Parathyroid adenoma (tissue), 2 donors: ENCODE measurements around the gene DESI2.

ENCODE experiments used
- H2AFZ ChIP-seq: fragments of 300-600 bp; sonication (generic); one replicate; pipeline ENCODE4 v1.7.0; 2017; ENCODE audit warnings: antibody characterized with exemption, mild to moderate bottlenecking
- H3K27ac ChIP-seq: fragments of 300-600 bp; sonication (generic); one replicate; pipeline ENCODE4 v1.7.0; 2017
- H3K27me3 ChIP-seq: fragments of 300-600 bp; sonication (generic); one replicate; pipeline ENCODE4 v1.7.0; 2017; ENCODE audit warnings: low read length; ENCODE audit not compliant: control insufficient read depth, insufficient read depth
- H3K36me3 ChIP-seq: fragments of 300-600 bp; sonication (generic); one replicate; pipeline ENCODE4 v1.7.0; 2017; ENCODE audit warnings: low read length; ENCODE audit not compliant: control insufficient read depth, insufficient read depth
- H3K4me1 ChIP-seq: fragments of 300-600 bp; sonication (generic); one replicate; pipeline ENCODE4 v1.7.0; 2017; ENCODE audit warnings: control low read depth
- H3K4me2 ChIP-seq: fragments of 300-600 bp; sonication (generic); one replicate; pipeline ENCODE4 v1.7.0; 2017; ENCODE audit warnings: low read length
- H3K4me3 ChIP-seq: fragments of 300-600 bp; sonication (generic); one replicate; pipeline ENCODE4 v1.7.0; 2017; ENCODE audit warnings: low read depth, low read length
- H3K79me2 ChIP-seq: fragments of 300-600 bp; sonication (generic); one replicate; pipeline ENCODE4 v1.7.0; 2017; ENCODE audit warnings: control low read depth
- H3K9ac ChIP-seq: fragments of 300-600 bp; sonication (generic); one replicate; pipeline ENCODE4 v1.7.0; 2017; ENCODE audit warnings: mild to moderate bottlenecking
- H3K9me3 ChIP-seq: fragments of 300-600 bp; sonication (generic); one replicate; pipeline ENCODE4 v1.7.0; 2017; ENCODE audit warnings: low read length; ENCODE audit not compliant: control insufficient read depth
- TF ChIP-seq, protein P1 (sequence below): fragments of 300-600 bp; sonication (generic); IDR thresholded peaks from one replicate; pipeline ENCODE4 v1.7.0; 2017; ENCODE audit warnings: antibody characterized with exemption, mild to moderate bottlenecking
- donor health status: primary hyperparathyroidism.

Gene DESI2

DNA sequence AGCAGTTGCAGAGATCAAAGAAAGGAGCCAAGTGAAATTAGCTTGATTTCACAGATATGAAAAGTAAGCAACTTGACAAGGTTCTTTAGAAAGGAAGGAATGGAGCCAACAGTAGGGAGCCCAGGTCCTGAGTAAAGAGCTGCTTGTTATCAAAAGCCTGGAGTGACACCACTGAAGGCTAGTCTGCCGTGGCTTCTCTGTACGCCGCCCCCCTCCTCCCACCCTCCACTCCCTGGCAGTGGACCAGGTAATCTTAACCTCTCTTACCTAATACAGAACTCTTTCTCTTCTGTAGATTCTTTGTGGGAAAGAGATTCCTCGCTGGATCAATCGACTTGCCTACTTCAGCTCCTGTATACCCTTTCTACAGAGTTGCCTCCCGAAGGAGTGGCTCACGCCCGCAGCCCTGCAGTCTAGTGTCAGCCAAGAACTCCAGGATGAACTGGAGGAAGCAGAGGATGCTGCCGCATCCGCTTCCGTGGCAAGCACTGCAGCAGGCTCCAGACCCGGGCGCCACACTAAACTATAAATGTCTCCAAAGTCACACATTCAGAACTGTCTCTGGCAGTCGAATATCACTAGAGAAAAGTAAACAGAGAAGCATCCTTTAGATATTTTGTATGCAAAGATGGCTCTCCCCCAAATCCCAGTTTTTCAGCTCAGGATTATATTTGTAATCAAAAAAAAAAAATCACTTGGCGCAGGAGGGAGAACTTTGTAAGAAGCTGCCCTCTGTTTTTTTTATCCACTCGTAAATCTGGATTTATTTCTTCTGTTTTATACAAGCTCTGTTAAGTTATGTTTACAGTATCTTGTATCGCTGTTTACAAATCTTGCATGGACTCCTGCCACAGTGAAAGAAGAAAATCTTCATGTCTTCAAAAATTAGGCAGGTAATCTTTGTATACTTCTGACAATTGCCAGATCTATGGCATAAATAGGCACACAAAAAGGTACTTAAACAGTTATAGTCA lies 52.6 kb downstream of the DESI2 start:
- Histone ChIP-seq H3K36me3 (no peaks in the 10 kb centered on the region), H3K4me1 (no peaks in the 10 kb centered on the region), H3K9me3 (no peaks in the 10 kb centered on the region), H3K79me2 (no peaks in the 10 kb centered on the region), H3K9ac (no peak overlapping the region), H3K4me3 (no peak overlapping the region), H3K27ac (no peak overlapping the region), H3K27me3 (no peaks in the 10 kb centered on the region), H2AFZ (no peak overlapping the region), H3K4me2 (no peak overlapping the region)
- TF ChIP-seq, protein P1, sequence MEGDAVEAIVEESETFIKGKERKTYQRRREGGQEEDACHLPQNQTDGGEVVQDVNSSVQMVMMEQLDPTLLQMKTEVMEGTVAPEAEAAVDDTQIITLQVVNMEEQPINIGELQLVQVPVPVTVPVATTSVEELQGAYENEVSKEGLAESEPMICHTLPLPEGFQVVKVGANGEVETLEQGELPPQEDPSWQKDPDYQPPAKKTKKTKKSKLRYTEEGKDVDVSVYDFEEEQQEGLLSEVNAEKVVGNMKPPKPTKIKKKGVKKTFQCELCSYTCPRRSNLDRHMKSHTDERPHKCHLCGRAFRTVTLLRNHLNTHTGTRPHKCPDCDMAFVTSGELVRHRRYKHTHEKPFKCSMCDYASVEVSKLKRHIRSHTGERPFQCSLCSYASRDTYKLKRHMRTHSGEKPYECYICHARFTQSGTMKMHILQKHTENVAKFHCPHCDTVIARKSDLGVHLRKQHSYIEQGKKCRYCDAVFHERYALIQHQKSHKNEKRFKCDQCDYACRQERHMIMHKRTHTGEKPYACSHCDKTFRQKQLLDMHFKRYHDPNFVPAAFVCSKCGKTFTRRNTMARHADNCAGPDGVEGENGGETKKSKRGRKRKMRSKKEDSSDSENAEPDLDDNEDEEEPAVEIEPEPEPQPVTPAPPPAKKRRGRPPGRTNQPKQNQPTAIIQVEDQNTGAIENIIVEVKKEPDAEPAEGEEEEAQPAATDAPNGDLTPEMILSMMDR = no peak

DNA sequence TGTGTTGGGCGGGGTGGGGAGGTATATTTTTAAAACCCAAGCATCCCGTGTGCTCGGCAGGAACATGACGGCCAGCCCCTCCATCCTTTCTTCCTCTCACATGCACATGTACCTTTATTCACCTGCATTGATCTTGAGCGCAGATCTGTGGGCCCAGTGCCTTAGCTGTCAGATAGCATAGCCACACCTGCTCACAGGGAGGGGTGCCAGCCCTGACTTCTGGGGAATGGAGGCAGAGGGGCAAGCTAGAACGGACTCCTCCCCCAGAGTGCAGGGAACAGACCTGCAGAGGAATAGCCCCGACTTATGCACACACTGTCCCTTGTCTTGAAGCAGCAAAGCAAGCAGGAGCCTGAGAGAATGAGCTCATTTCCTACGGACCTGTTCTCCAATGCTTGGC lies 56.1 kb downstream of the DESI2 start:
- Histone ChIP-seq H3K9me3 (no peaks in the 10 kb centered on the region), H3K4me1 (no peaks in the 10 kb centered on the region)

DNA sequence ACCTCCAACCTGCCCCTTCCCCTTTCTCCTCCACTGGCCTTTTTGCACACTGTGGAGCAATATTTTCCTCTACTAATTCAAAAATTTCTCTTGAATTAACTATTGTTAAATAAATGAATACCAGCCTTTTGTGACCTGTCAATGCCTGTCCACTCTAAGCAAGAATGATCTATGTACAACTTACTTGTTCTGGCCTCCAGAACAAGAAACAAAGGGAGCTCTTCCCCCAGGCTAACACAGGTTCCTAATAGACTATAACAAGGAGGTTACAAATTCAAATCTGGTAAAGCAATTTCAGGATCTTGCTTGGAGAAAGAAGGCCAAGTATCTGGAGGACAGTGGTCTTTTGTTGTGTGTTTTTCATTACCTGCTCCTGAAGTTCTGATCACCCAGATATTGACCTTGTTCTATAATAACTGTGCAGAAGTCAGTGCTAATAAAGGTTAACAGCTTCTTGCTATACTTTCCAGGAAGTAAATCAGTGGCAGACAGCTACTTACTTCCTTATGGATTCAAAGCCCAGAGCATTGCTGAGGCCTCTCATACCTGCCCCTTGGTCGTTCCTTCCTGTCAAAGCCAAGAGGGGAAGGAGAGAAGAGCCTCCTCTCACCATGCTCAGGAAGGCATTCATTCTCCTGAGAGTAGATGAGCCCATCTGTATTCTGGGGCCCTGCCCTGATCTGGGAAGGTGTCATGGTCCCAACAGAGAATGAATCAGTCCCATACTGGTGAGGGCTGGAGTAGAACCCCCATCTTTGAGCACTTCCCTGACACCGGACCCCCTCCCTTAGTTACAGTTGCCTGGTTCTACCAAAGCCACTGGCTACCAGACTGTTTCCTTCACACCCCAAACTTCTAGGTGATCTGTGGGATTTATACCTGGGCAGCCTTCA lies 56.8 kb downstream of the DESI2 start:
- H3K4me2 ChIP-seq = no peak overlapping the region
- H3K9ac ChIP-seq = no peak overlapping the region
- no peaks in the 10 kb centered on the region for H3K36me3 ChIP-seq
- no peaks in the 10 kb centered on the region for H3K4me1 ChIP-seq
- H2AFZ ChIP-seq = no peak overlapping the region
- no peaks in the 10 kb centered on the region for H3K9me3 ChIP-seq
- TF ChIP-seq, protein P1 = no peak
- no peak overlapping the region for H3K4me3 ChIP-seq
- H3K27me3 ChIP-seq = no peaks in the 10 kb centered on the region
- H3K27ac ChIP-seq = no peak overlapping the region
- H3K79me2 ChIP-seq = no peaks in the 10 kb centered on the region

More for the DNA sequence above, 56.1 kb downstream of the DESI2 start:
- H3K4me3 ChIP-seq = no peak overlapping the region
- TF ChIP-seq, protein P1 = no peak
- no peaks in the 10 kb centered on the region for H3K36me3 ChIP-seq
- no peak overlapping the region for H3K9ac ChIP-seq
- H3K4me2 ChIP-seq = no peak overlapping the region
- H3K27me3 ChIP-seq = no peaks in the 10 kb centered on the region
- no peaks in the 10 kb centered on the region for H3K79me2 ChIP-seq
- H2AFZ ChIP-seq = no peak overlapping the region
- H3K27ac ChIP-seq = no peak overlapping the region

- no peaks in the 10 kb centered on the region for H3K79me2 ChIP-seq
- TF ChIP-seq, protein P1 = no peak
- no peaks in the 10 kb centered on the region for H3K9me3 ChIP-seq
- no peaks in the 10 kb centered on the region for H3K36me3 ChIP-seq
- no peak overlapping the region for H3K4me2 ChIP-seq
- H3K27ac ChIP-seq = no peak overlapping the region
- H3K4me3 ChIP-seq = no peak overlapping the region
- H2AFZ ChIP-seq = no peak overlapping the region
- H3K4me1 ChIP-seq = no peaks in the 10 kb centered on the region
- H3K27me3 ChIP-seq = no peaks in the 10 kb centered on the region
- H3K9ac ChIP-seq = no peak overlapping the region
Measured at GRCh38 chr1:244710474-244711062, 57.6 kb downstream of the DESI2 start.
